HG03469 (cell line): ENCODE results near the gene CCDC30.
"Not testable (repeated sequence)": the region's sequence is repeated elsewhere in the genome, so short reads cannot be mapped to it uniquely, and the experiment has no call there.

Source experiments
- ATAC-seq: cut with Tn5 transposase; IDR thresholded peaks from one replicate; pipeline ENCODE4 v1.9.1; 2021; ENCODE audit warnings: mild to moderate bottlenecking, moderate library complexity, moderate number of reproducible peaks; ENCODE audit not compliant: unreplicated experiment

The CCDC30 gene

GRCh38 chr1:42523171-42523570 lies 60.1 kb downstream of the CCDC30 start:
- ATAC-seq: no peak

GRCh38 chr1:42524330-42524729 lies 61.2 kb downstream of the CCDC30 start:
- no peak for ATAC-seq

- ATAC-seq: no peak
Observed at GRCh38 chr1:42529724-42530181, 66.7 kb downstream of the CCDC30 start.

- no peak for ATAC-seq
Observed at GRCh38 chr1:42531043-42531442, 68.0 kb downstream of the CCDC30 start.

- ATAC-seq: no peak
Observed at GRCh38 chr1:42533101-42533863, 70.2 kb downstream of the CCDC30 start.

- ATAC-seq: no peak
Observed at GRCh38 chr1:42541104-42541503, 78.0 kb downstream of the CCDC30 start.

- ATAC-seq: no peak
Observed at GRCh38 chr1:42551180-42551579, 88.1 kb downstream of the CCDC30 start.

- no peak for ATAC-seq
Observed at GRCh38 chr1:42551590-42551989, 88.5 kb downstream of the CCDC30 start.

- ATAC-seq: no peak
Observed at GRCh38 chr1:42552636-42553035, 89.5 kb downstream of the CCDC30 start.

GRCh38 chr1:42557230-42557851 lies 94.3 kb downstream of the CCDC30 start:
- no peak for ATAC-seq

- no peak for ATAC-seq
Observed at GRCh38 chr1:42567038-42567437, 104.0 kb downstream of the CCDC30 start.

- no peak for ATAC-seq
Observed at GRCh38 chr1:42576935-42577334, 113.8 kb downstream of the CCDC30 start.

- no peak for ATAC-seq
Observed at GRCh38 chr1:42586016-42586415, 122.9 kb downstream of the CCDC30 start.

- no peak for ATAC-seq
Observed at GRCh38 chr1:42587753-42588152, 124.7 kb downstream of the CCDC30 start.

- no peak for ATAC-seq
Observed at GRCh38 chr1:42592811-42593210, 129.7 kb downstream of the CCDC30 start.

GRCh38 chr1:42593486-42594100 lies 130.5 kb downstream of the CCDC30 start:
- no peak for ATAC-seq

GRCh38 chr1:42601472-42601871 lies 138.4 kb downstream of the CCDC30 start:
- no peak for ATAC-seq

GRCh38 chr1:42613803-42614131 lies 150.7 kb downstream of the CCDC30 start:
- ATAC-seq: no peak

- no peak for ATAC-seq
Observed at GRCh38 chr1:42618866-42619265, 155.8 kb downstream of the CCDC30 start.

GRCh38 chr1:42620307-42620706 lies 157.2 kb downstream of the CCDC30 start:
- no peak for ATAC-seq

GRCh38 chr1:42621180-42621579 lies 158.1 kb downstream of the CCDC30 start:
- not testable (repeated sequence) for ATAC-seq

GRCh38 chr1:42627205-42627604 lies 164.1 kb downstream of the CCDC30 start:
- ATAC-seq: not testable (repeated sequence)
